ENCODE data around the gene DIP2C.

GRCh38 chr10:689452-690371 is at the start of gene DIP2C:
- no peak for TF ChIP-seq ZNF121 (CRISPR knock-in tag; IDR thresholded peaks at IDR 0.05)
- no peak for TF ChIP-seq ETV6 (CRISPR knock-in tag; IDR thresholded peaks at IDR 0.05)
- TF ChIP-seq KAT7 (CRISPR knock-in tag; IDR thresholded peaks at IDR 0.05; ENCODE audit: borderline replicate concordance), result no peak

Measured in WTC11 (cell line).